Muscle layer of colon (tissue), 2 donors: ENCODE data around the gene TRMT13.
A peak's percentile ranks its signal among the peaks of the same experiment; 100 is the strongest.

Experiments
- H3K27ac ChIP-seq: one replicate; pipeline ENCODE4 v1.7.0; 2013; ENCODE audit warnings: low read depth, mild to moderate bottlenecking, low read length, moderate library complexity
- H3K27me3 ChIP-seq, 2 donors: one replicate each; pipeline ENCODE4 v1.7.0; 2013; ENCODE audit warnings: low read length in 2 of 2, mild to moderate bottlenecking in 2 of 2; ENCODE audit not compliant: insufficient read depth in 2 of 2, control insufficient read depth in 1 of 2
- H3K36me3 ChIP-seq: one replicate; pipeline ENCODE4 v1.7.0; 2013; ENCODE audit warnings: mild to moderate bottlenecking, low read length; ENCODE audit not compliant: insufficient read depth
- H3K4me1 ChIP-seq: one replicate; pipeline ENCODE4 v1.7.0; 2013; ENCODE audit warnings: mild to moderate bottlenecking, low read length; ENCODE audit not compliant: insufficient read depth
- H3K4me3 ChIP-seq, 2 donors: one replicate each; pipeline ENCODE4 v1.7.0; 2013; ENCODE audit warnings: low read length in 2 of 2, low read depth in 1 of 2, mild to moderate bottlenecking in 1 of 2, moderate library complexity in 1 of 2
- H3K9ac ChIP-seq: one replicate; pipeline ENCODE4 v1.7.0; 2013; ENCODE audit warnings: low read length
- H3K9me3 ChIP-seq: one replicate; pipeline ENCODE4 v1.7.0; 2013; ENCODE audit warnings: mild to moderate bottlenecking, low read length
- donor health status: abdominal sarcoma.
- donor health status: Adenocarcinoma of cecum.

Gene TRMT13

GRCh38 chr1:100132566-100133477 lies at the start of gene TRMT13, which contains the start of gene SASS6:
Gene TRMT13 (plus strand): TSS chr1:100133163. CDS start chr1:100133169, 6 bp downstream.
Gene SASS6 (minus strand): TSS chr1:100132930. CDS start chr1:100132814, 116 bp downstream.
- H3K27me3 ChIP-seq: no peaks in the 10 kb centered on the region
- peak within 1 kb of the TSS; percentile 83 for H3K27ac ChIP-seq
- peaks cover 17% of the 10 kb centered on the region for H3K4me1 ChIP-seq
- H3K9me3 ChIP-seq: no peaks in the 10 kb centered on the region
- H3K36me3 ChIP-seq: peaks cover 11% of the 10 kb centered on the region
- peak within 1 kb of the TSS; percentile 66 for H3K9ac ChIP-seq
- H3K4me3 ChIP-seq: peak within 1 kb of the TSS; percentile 78 to 94

GRCh38 chr1:100087396-100087795 lies 45.6 kb upstream of the TRMT13 start:
- peaks cover 12% of the 10 kb centered on the region for H3K36me3 ChIP-seq
- no peak overlapping the region for H3K9ac ChIP-seq
- no peaks in the 10 kb centered on the region for H3K27me3 ChIP-seq
- H3K4me1 ChIP-seq: no peaks in the 10 kb centered on the region
- H3K4me3 ChIP-seq: no peak overlapping the region
- H3K9me3 ChIP-seq: no peaks in the 10 kb centered on the region
- H3K27ac ChIP-seq: no peak overlapping the region

GRCh38 chr1:100089082-100089481 lies 43.9 kb upstream of the TRMT13 start:
- peaks cover 7% of the 10 kb centered on the region for H3K36me3 ChIP-seq
- no peak overlapping the region for H3K9ac ChIP-seq
- H3K4me1 ChIP-seq: no peaks in the 10 kb centered on the region
- no peaks in the 10 kb centered on the region for H3K9me3 ChIP-seq
- H3K27me3 ChIP-seq: no peaks in the 10 kb centered on the region
- no peak overlapping the region for H3K4me3 ChIP-seq
- H3K27ac ChIP-seq: no peak overlapping the region

GRCh38 chr1:100090471-100090870 lies 42.5 kb upstream of the TRMT13 start:
- Histone ChIP-seq H3K27ac (no peak overlapping the region), H3K36me3 (peaks cover 7% of the 10 kb centered on the region), H3K4me3 (no peak overlapping the region)

GRCh38 chr1:100100202-100100601 lies 32.8 kb upstream of the TRMT13 start:
- Histone ChIP-seq H3K9me3 (no peaks in the 10 kb centered on the region), H3K4me3 (no peak overlapping the region), H3K9ac (no peak overlapping the region), H3K36me3 (peaks cover 10% of the 10 kb centered on the region), H3K27ac (no peak overlapping the region), H3K27me3 (no peaks in the 10 kb centered on the region), H3K4me1 (no peaks in the 10 kb centered on the region)

More at GRCh38 chr1:100090471-100090870, 42.5 kb upstream of the TRMT13 start:
- Histone ChIP-seq H3K27me3 (no peaks in the 10 kb centered on the region), H3K9me3 (no peaks in the 10 kb centered on the region), H3K9ac (no peak overlapping the region), H3K4me1 (no peaks in the 10 kb centered on the region)

- Histone ChIP-seq H3K9ac (no peak overlapping the region), H3K27ac (no peak overlapping the region), H3K36me3 (peaks cover 14% of the 10 kb centered on the region), H3K27me3 (no peaks in the 10 kb centered on the region), H3K9me3 (no peaks in the 10 kb centered on the region), H3K4me3 (no peak overlapping the region), H3K4me1 (no peaks in the 10 kb centered on the region)
These were observed 31.4 kb upstream of the TRMT13 start for GRCh38 chr1:100101564-100101963.

- H3K36me3 ChIP-seq: peaks cover 20% of the 10 kb centered on the region
- H3K4me3 ChIP-seq: no peak overlapping the region
- no peak overlapping the region for H3K27ac ChIP-seq
- no peaks in the 10 kb centered on the region for H3K4me1 ChIP-seq
- no peaks in the 10 kb centered on the region for H3K27me3 ChIP-seq
- no peaks in the 10 kb centered on the region for H3K9me3 ChIP-seq
- no peak overlapping the region for H3K9ac ChIP-seq
These were observed 25.3 kb upstream of the TRMT13 start for GRCh38 chr1:100107696-100108095.

- H3K27me3 ChIP-seq: no peaks in the 10 kb centered on the region
- H3K9me3 ChIP-seq: no peaks in the 10 kb centered on the region
- peaks cover 9% of the 10 kb centered on the region for H3K36me3 ChIP-seq
- no peak overlapping the region for H3K9ac ChIP-seq
- no peak overlapping the region for H3K27ac ChIP-seq
- no peak overlapping the region for H3K4me3 ChIP-seq
- no peaks in the 10 kb centered on the region for H3K4me1 ChIP-seq
These were observed 23.4 kb upstream of the TRMT13 start for GRCh38 chr1:100109554-100110066.

- Histone ChIP-seq H3K9ac (no peak overlapping the region), H3K27me3 (no peaks in the 10 kb centered on the region), H3K4me3 (no peak overlapping the region), H3K27ac (no peak overlapping the region), H3K36me3 (no peaks in the 10 kb centered on the region), H3K4me1 (no peaks in the 10 kb centered on the region), H3K9me3 (no peaks in the 10 kb centered on the region)
These were observed 17.4 kb upstream of the TRMT13 start for GRCh38 chr1:100115524-100115923.

- Histone ChIP-seq H3K9ac (no peak overlapping the region), H3K36me3 (no peaks in the 10 kb centered on the region)
These were observed 10.8 kb upstream of the TRMT13 start for GRCh38 chr1:100122177-100122576.

GRCh38 chr1:100127226-100127625 lies 5.7 kb upstream of the TRMT13 start:
- no peaks in the 10 kb centered on the region for H3K27me3 ChIP-seq
- peaks cover 9% of the 10 kb centered on the region for H3K4me1 ChIP-seq
- H3K9ac ChIP-seq: no peak overlapping the region
- no peak overlapping the region for H3K27ac ChIP-seq
- H3K36me3 ChIP-seq: no peaks in the 10 kb centered on the region
- no peaks in the 10 kb centered on the region for H3K9me3 ChIP-seq
- no peak overlapping the region for H3K4me3 ChIP-seq

More at GRCh38 chr1:100122177-100122576, 10.8 kb upstream of the TRMT13 start:
- no peaks in the 10 kb centered on the region for H3K27me3 ChIP-seq
- no peaks in the 10 kb centered on the region for H3K4me1 ChIP-seq
- H3K27ac ChIP-seq: no peak overlapping the region
- H3K9me3 ChIP-seq: no peaks in the 10 kb centered on the region
- no peak overlapping the region for H3K4me3 ChIP-seq
